Suprapubic skin (tissue), 4 donors: ENCODE measurements around the gene LARP6. TPM values are rescaled to one million over a fixed set of nuclear protein-coding genes. Genes with fewer than 3 reads are reported as not detected.

ENCODE experiments used
- DNase-seq, 2 donors: peaks; one replicate each; pipeline ENCODE4 v3.0.0-alpha.2; 2019; ENCODE audit warnings: low spot score in 2 of 2
- H3K27ac ChIP-seq: fragments of 200-600 bp; sonication (generic); one replicate; pipeline ENCODE4 v1.5.1; 2019
- H3K27me3 ChIP-seq: fragments of 200-600 bp; sonication (generic); one replicate; pipeline ENCODE4 v1.5.1; 2019
- H3K36me3 ChIP-seq: fragments of 200-600 bp; sonication (generic); one replicate; pipeline ENCODE4 v1.5.1; 2019
- H3K4me1 ChIP-seq: fragments of 200-600 bp; sonication (generic); one replicate; pipeline ENCODE4 v1.5.1; 2019
- H3K4me3 ChIP-seq: fragments of 200-600 bp; sonication (generic); one replicate; pipeline ENCODE4 v1.5.1; 2019; ENCODE audit warnings: mild to moderate bottlenecking
- H3K9me3 ChIP-seq: fragments of 200-600 bp; sonication (generic); one replicate; pipeline ENCODE4 v1.5.1; 2019
- CTCF ChIP-seq, 2 donors: fragments of 200-600 bp in 1 of 2; fragments of 450-650 bp in 1 of 2; sonication (generic) in 1 of 2; IDR thresholded peaks; one replicate each; pipeline ENCODE4 v1.5.1; 2016 to 2019; ENCODE audit warnings: antibody characterized with exemption in 2 of 2, mild to moderate bottlenecking in 1 of 2, moderate library complexity in 1 of 2
- EP300 ChIP-seq: sonication (generic); formaldehyde crosslinking; IDR thresholded peaks from one replicate; pipeline ENCODE4 v1.6.1; 2017; ENCODE audit warnings: antibody characterized with exemption
- POLR2A ChIP-seq, 2 donors: fragments of 450-650 bp; IDR thresholded peaks; one replicate each; pipeline ENCODE4 v1.6.1; 2017; ENCODE audit warnings: antibody characterized with exemption in 2 of 2, mild to moderate bottlenecking in 2 of 2, moderate library complexity in 2 of 2
- POLR2AphosphoS5 ChIP-seq, 3 donors: sonication (generic); formaldehyde crosslinking; IDR thresholded peaks; one replicate each; pipeline ENCODE4 v1.6.1; 2017; ENCODE audit warnings: antibody characterized with exemption in 3 of 3
- WGBS: methylation state at CpG from one replicate; pipeline ENCODE4 v1.1.5; 2018; 5-methylcytosine and 5-hydroxymethylcytosine counted together
- total RNA-seq, 4 donors: library from RNA; depleted of rRNA; stranded (reverse); fragments of >200 nt; gene quantifications; one replicate each; pipeline ENCODE4 v1.1.0, GENCODE V29; 2016

LARP6 gene
- total RNA-seq, 4 donors from 2014 or later: 2.4 to 15.0 (median 9.8) TPM

GRCh38 chr15:70857562-70858285, 3.8 kb upstream of the LARP6 start:
- H3K4me3 ChIP-seq: no peak overlapping the region
- DNase-seq: no peak
- 77% methylated on average over 3 of the region's 3 CpGs for WGBS
- H3K27ac ChIP-seq: no peak overlapping the region
- no peaks in the 10 kb centered on the region for H3K9me3 ChIP-seq
- peaks cover 3% of the 10 kb centered on the region for H3K27me3 ChIP-seq
- no peak for TF ChIP-seq POLR2A (IDR thresholded peaks at IDR 0.05)
- TF ChIP-seq POLR2AphosphoS5 (IDR thresholded peaks at IDR 0.05): no peak
- TF ChIP-seq CTCF (IDR thresholded peaks at IDR 0.05): no peak
- no peak for TF ChIP-seq EP300
- H3K4me1 ChIP-seq: peaks cover 36% of the 10 kb centered on the region
- H3K36me3 ChIP-seq: no peaks in the 10 kb centered on the region

GRCh38 chr15:70856884-70857561, 3.1 kb upstream of the LARP6 start:
- TF ChIP-seq POLR2AphosphoS5 (IDR thresholded peaks at IDR 0.05): peak in 2 of 3 donors; percentile 36 to 88
- no peak for TF ChIP-seq POLR2A (IDR thresholded peaks at IDR 0.05)
- no peaks in the 10 kb centered on the region for H3K9me3 ChIP-seq
- peaks cover 3% of the 10 kb centered on the region for H3K27me3 ChIP-seq
- peak in 1 of 2 donors; percentile 89 for DNase-seq
- peaks cover 42% of the 10 kb centered on the region for H3K4me1 ChIP-seq
- 53% methylated on average over 5 of the region's 5 CpGs for WGBS
- peak overlapping the region; percentile 42 for H3K27ac ChIP-seq
- H3K4me3 ChIP-seq: no peak overlapping the region
- H3K36me3 ChIP-seq: no peaks in the 10 kb centered on the region

GRCh38 chr15:70856177-70856883, 2.4 kb upstream of the LARP6 start:
- no peaks in the 10 kb centered on the region for H3K36me3 ChIP-seq
- H3K4me3 ChIP-seq: no peak overlapping the region
- H3K9me3 ChIP-seq: no peaks in the 10 kb centered on the region
- 61% methylated on average over 7 of the region's 7 CpGs for WGBS
- peak overlapping the region; percentile 42 for H3K27ac ChIP-seq
- DNase-seq: no peak
- H3K4me1 ChIP-seq: peaks cover 45% of the 10 kb centered on the region
- peaks cover 3% of the 10 kb centered on the region for H3K27me3 ChIP-seq
- TF ChIP-seq POLR2A (IDR thresholded peaks at IDR 0.05) (no peak), POLR2AphosphoS5 (IDR thresholded peaks at IDR 0.05) (no peak), CTCF (IDR thresholded peaks at IDR 0.05) (no peak), EP300 (no peak)

GRCh38 chr15:70855764-70856163, 1.8 kb upstream of the LARP6 start:
- TF ChIP-seq POLR2A (IDR thresholded peaks at IDR 0.05) (no peak), EP300 (no peak), CTCF (IDR thresholded peaks at IDR 0.05) (no peak), POLR2AphosphoS5 (IDR thresholded peaks at IDR 0.05) (no peak)
- Histone ChIP-seq H3K27ac (no peak overlapping the region), H3K9me3 (no peaks in the 10 kb centered on the region), H3K36me3 (no peaks in the 10 kb centered on the region), H3K27me3 (peaks cover 3% of the 10 kb centered on the region), H3K4me1 (peaks cover 45% of the 10 kb centered on the region), H3K4me3 (no peak overlapping the region)
- WGBS: 72% methylated on average over 2 of the region's 2 CpGs
- no peak for DNase-seq

GRCh38 chr15:70854666-70854976, 664 bp upstream of the LARP6 start:
- TF ChIP-seq CTCF (IDR thresholded peaks at IDR 0.05) (no peak), EP300 (no peak), POLR2AphosphoS5 (IDR thresholded peaks at IDR 0.05) (no peak), POLR2A (IDR thresholded peaks at IDR 0.05) (no peak)
- DNase-seq: no peak
- Histone ChIP-seq H3K27ac (peak overlapping the region; percentile 92), H3K36me3 (no peaks in the 10 kb centered on the region), H3K4me1 (peaks cover 45% of the 10 kb centered on the region), H3K27me3 (peaks cover 3% of the 10 kb centered on the region), H3K4me3 (peak overlapping the region; percentile 85), H3K9me3 (no peaks in the 10 kb centered on the region)
- 46% methylated on average over 4 of the region's 4 CpGs for WGBS
